ENCODE measurements around the gene ARFGEF2. TPM values are rescaled to one million over a fixed set of nuclear protein-coding genes. Genes with fewer than 3 reads are reported as not detected.

The ARFGEF2 gene
- total RNA-seq, 4 donors from 2014 or later: 23.7 to 37.0 (median 28.1) TPM

DNA sequence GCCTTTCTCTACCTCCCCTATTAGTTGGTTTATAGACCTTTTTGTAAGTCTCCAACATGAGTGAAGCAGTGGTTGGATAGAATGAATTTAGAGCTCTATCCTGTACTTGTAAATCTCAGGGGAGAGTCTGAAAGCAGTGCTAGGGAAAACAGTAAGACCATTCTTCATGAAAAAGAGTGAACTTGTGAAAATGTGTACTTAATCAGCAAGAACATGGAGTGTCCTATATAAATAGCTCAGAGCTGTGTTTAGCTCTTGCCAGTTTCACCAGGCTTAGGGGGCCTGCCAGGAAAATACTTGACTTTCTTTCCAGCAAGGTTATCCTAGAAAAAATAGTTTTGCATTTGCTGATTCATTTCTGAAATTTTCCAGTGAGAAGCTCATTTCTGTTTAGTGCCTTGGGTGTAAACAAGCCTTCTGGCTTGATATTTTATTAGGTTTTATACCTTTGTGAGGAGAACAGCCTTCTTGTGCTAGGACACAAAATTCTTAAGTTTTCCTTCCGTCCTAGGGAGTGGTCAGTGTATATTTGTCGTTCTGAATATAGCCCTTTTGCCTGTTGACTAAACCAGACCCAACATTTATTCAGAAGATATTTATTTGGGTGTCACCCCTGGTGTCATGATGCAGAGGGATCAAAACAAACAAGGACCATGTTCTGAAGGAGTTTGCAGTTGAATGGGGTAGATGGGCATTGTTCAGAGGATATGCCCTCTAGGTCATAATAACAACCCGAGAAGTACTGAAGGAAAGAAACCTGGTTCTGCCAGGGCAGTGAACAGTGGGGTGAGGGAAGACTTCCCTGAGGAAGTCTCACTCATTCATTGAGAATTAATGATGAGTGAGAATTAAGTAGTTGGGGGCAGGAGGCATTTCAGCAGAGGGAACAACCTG lies 7.6 kb downstream of the ARFGEF2 start:
- WGBS, 2 donors: 55 to 77% methylated on average over 3 of the region's 3 CpGs
- Histone ChIP-seq H3K27me3 (no peaks in the 10 kb centered on the region), H3K4me3 (no peak overlapping the region), H3K4me1 (peaks cover under 1 to 65% (median 28%) of the 10 kb centered on the region in 3 donors), H3K36me3 (no peaks in the 10 kb centered on the region), H3K9me3 (no peaks in the 10 kb centered on the region), H3K27ac (peak overlapping the region; percentile 5 to 75 (median 62))
- intact Hi-C loops (cut with DNase I): no loop called here
- TF ChIP-seq POLR2A (IDR thresholded peaks at IDR 0.05): no peak
- TF ChIP-seq, protein P1, sequence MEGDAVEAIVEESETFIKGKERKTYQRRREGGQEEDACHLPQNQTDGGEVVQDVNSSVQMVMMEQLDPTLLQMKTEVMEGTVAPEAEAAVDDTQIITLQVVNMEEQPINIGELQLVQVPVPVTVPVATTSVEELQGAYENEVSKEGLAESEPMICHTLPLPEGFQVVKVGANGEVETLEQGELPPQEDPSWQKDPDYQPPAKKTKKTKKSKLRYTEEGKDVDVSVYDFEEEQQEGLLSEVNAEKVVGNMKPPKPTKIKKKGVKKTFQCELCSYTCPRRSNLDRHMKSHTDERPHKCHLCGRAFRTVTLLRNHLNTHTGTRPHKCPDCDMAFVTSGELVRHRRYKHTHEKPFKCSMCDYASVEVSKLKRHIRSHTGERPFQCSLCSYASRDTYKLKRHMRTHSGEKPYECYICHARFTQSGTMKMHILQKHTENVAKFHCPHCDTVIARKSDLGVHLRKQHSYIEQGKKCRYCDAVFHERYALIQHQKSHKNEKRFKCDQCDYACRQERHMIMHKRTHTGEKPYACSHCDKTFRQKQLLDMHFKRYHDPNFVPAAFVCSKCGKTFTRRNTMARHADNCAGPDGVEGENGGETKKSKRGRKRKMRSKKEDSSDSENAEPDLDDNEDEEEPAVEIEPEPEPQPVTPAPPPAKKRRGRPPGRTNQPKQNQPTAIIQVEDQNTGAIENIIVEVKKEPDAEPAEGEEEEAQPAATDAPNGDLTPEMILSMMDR (IDR thresholded peaks at IDR 0.05): no peak
- no peak for DNase-seq

DNA sequence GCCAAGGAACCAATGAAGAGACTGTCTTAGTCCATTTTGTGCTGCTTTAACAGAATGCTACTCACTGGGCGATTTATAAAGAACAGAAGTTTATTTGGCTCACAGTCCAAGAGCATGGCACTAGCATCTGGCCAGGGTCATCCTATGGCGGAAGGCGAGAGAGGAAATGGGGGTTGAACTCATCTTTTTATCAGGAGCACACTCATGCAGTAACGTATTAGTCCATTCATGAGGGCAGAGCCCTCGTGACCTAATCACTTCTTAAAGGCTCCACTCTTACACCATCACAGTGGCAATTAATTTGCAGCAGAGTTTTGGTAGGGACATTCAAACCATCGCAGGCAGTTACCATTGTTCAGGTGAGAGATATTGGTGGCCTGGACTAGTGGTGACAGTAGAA lies 8.5 kb downstream of the ARFGEF2 start:
- intact Hi-C loops (cut with DNase I): no loop called here
- TF ChIP-seq, protein P1 (IDR thresholded peaks at IDR 0.05): no peak
- TF ChIP-seq POLR2A (IDR thresholded peaks at IDR 0.05): no peak
- no peak for DNase-seq
- no peaks in the 10 kb centered on the region for H3K27me3 ChIP-seq
- peak overlapping the region in 3 of 4 donors; percentile 56 to 73 (median 67) for H3K27ac ChIP-seq
- no peaks in the 10 kb centered on the region for H3K9me3 ChIP-seq
- no peak overlapping the region for H3K4me3 ChIP-seq
- H3K4me1 ChIP-seq: peaks cover 0 to 56% (median 21%) of the 10 kb centered on the region in 3 donors
- no peaks in the 10 kb centered on the region for H3K36me3 ChIP-seq
- 73 to 87% methylated on average over 6 of the region's 6 CpGs for WGBS, 2 donors

DNA sequence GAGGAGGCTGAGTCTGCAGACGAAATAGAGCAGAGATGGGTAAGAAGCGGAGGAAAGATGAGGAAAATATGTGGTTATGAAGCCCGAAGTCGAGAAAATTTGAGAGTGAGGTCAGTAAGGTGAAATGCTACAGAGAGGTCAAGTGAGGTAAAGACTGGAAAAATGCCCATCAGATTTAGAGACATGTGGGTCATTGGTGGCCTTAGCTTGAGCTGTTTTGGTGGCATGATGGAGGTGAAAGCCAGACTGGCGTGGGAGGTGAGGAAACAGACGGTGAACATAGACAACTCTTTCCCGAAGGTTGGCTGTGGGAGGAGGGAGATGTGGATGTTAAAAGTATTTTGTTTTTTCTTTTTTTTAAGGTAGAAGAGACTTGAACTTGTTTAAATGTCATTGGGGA lies 9.4 kb downstream of the ARFGEF2 start:
- peaks cover 0 to 47% (median 21%) of the 10 kb centered on the region in 3 donors for H3K4me1 ChIP-seq
- DNase-seq: no peak
- WGBS, 2 donors: 86 to 91% methylated on average over 7 of the region's 7 CpGs
- no peaks in the 10 kb centered on the region for H3K36me3 ChIP-seq
- H3K27me3 ChIP-seq: no peaks in the 10 kb centered on the region
- intact Hi-C loops (cut with DNase I): no loop called here
- no peak for TF ChIP-seq POLR2A (IDR thresholded peaks at IDR 0.05)
- TF ChIP-seq, protein P1 (IDR thresholded peaks at IDR 0.05): no peak
- H3K27ac ChIP-seq: peak overlapping the region in 1 of 4 donors; percentile 67
- no peak overlapping the region for H3K4me3 ChIP-seq
- no peaks in the 10 kb centered on the region for H3K9me3 ChIP-seq

DNA sequence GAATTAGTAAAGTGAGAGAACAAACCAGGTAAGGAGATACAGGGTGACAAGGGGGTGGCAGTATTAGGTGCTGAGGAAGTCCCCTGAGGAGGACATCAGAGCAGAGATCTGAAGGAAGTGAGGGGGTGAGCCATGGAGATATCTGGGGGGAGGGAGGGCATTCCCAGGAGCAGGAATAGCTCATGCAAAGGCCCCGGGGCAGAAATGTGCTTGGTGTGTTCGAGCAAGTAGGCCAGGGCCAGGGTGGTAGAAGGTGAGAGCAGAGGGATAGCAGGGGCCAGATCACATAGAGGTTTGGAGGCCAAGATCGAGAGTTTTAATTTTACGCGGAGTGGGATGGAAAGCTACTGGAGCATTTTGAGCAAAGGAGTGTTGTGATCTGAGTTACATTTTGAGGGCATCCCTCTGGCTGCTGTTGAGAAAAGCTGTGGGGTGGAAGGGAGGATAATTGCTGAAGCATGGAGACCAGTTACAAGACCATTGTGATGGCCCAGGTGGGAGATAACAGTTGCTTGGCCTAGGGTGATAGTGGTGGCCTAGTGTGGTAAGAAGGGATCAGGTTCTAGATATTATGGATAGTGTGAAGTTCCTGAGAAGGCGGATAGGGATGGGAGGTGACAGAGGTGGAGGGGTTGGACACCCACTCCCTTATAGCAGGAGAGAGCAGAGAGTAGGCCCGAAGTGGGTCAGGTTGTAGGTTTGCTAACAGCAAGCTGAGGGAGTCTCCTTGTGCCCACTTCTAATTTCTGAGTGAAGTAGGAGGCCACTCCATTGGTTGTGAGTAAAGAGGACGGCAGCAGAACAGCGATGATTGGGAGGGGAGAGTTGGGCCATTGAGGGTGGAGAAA lies 10.2 kb downstream of the ARFGEF2 start:
- Histone ChIP-seq H3K27me3 (no peaks in the 10 kb centered on the region), H3K9me3 (no peaks in the 10 kb centered on the region), H3K27ac (no peak overlapping the region), H3K4me3 (no peak overlapping the region), H3K4me1 (peaks cover 0 to 39% (median 21%) of the 10 kb centered on the region in 3 donors), H3K36me3 (peaks cover 0 to 5% (median 0%) of the 10 kb centered on the region in 3 donors)
- WGBS, 2 donors: 95% methylated on average over 9 of the region's 9 CpGs
- DNase-seq: no peak
- intact Hi-C loops (cut with DNase I): no loop called here
- TF ChIP-seq, protein P1 (IDR thresholded peaks at IDR 0.05): no peak
- no peak for TF ChIP-seq POLR2A (IDR thresholded peaks at IDR 0.05)
